ENCODE measurements around the gene BNC2. TPM values are rescaled to one million over a fixed set of nuclear protein-coding genes. Genes with fewer than 3 reads are reported as not detected.

BNC2 gene
- total RNA-seq, 2 experiments from 2014 or later = not detected

DNA sequence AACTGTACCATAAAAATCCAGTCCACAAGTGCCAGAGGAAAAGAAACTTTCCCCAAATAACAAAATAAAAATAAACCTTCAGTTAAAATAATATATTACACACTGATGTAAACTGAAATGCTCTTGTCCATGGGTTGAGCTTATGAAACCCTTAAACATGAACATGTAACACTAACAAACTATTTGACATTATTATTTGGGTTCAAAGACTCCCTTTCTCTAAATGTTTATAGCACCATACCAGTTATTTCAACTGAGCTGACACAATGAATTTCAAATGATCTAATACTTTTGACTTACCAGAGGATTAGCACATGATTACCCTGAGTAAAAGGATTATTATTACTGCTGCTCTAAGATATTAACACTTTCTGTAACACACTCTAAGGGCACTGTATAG, 251.1 kb downstream of the BNC2 start:
- H3K36me3 ChIP-seq (ENCODE audit: insufficient read depth, low read length) = no peaks in the 10 kb centered on the region
- CTCF ChIA-PET (ENCODE audit: unreplicated experiment) = no interaction called here
- no peak overlapping the region for H3K4me3 ChIP-seq (ENCODE audit: low read depth, low read length, poor library complexity, severe bottlenecking)
- no peak overlapping the region for H3K27ac ChIP-seq (ENCODE audit: low read depth, low read length, poor library complexity, severe bottlenecking)
- H3K4me2 ChIP-seq (ENCODE audit: low read length) = no peak overlapping the region
- intact Hi-C loops (cut with micrococcal nuclease; ENCODE audit: unreplicated experiment) = no loop called here
- H3K4me1 ChIP-seq (ENCODE audit: insufficient read depth, low read length, poor library complexity, severe bottlenecking) = no peaks in the 10 kb centered on the region
- POLR2A ChIA-PET = no interaction called here
- no peak for DNase-seq (ENCODE audit: low spot score)
- BruUV-seq (replicated peaks) = no TSS peak
- H3K9me3 ChIP-seq (ENCODE audit: low read length) = no peaks in the 10 kb centered on the region
- no peak overlapping the region for H2AFZ ChIP-seq (ENCODE audit: low read length)
- no peak for TF ChIP-seq CTCF (conservative IDR thresholded peaks at IDR 0.05; ENCODE audit: low read length)
- TF ChIP-seq EZH2phosphoT487 (IDR thresholded peaks at IDR 0.05; ENCODE audit: borderline replicate concordance, low read depth, low read length) = no peak
- H4K20me1 ChIP-seq (ENCODE audit: insufficient read depth, low read length) = no peaks in the 10 kb centered on the region
- H3K9me2 ChIP-seq (ENCODE audit: insufficient read depth, low read length) = no peaks in the 10 kb centered on the region
- no peaks in the 10 kb centered on the region for H3K79me2 ChIP-seq (ENCODE audit: insufficient read depth, low read depth, low read length)

DNA sequence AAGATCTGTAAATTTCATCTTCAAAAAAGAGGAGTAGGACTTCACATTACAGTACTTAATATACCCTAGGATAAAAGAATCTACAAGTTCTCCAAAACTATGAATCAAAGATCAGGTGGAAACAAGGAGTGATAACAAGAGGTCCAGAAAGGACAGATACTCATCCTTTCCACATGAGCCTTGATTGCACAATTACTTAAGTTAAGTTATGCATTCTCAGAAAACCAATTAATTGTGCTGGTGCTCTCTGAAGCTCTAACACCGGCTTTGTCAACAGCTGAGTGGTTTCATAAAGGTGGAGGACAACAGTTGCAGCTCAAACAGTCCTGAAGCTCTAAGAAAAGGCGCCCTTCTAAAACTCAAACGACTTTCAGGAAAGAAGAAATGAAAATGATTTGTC, 251.9 kb downstream of the BNC2 start:
- Histone ChIP-seq H3K4me1 (ENCODE audit: insufficient read depth, low read length, poor library complexity, severe bottlenecking) (no peaks in the 10 kb centered on the region), H3K9me3 (ENCODE audit: low read length) (no peaks in the 10 kb centered on the region), H3K9me2 (ENCODE audit: insufficient read depth, low read length) (no peaks in the 10 kb centered on the region), H3K4me2 (ENCODE audit: low read length) (no peak overlapping the region), H3K36me3 (ENCODE audit: insufficient read depth, low read length) (no peaks in the 10 kb centered on the region), H3K4me3 (ENCODE audit: low read depth, low read length, poor library complexity, severe bottlenecking) (no peak overlapping the region), H3K27ac (ENCODE audit: low read depth, low read length, poor library complexity, severe bottlenecking) (no peak overlapping the region), H2AFZ (ENCODE audit: low read length) (no peak overlapping the region), H3K79me2 (ENCODE audit: insufficient read depth, low read depth, low read length) (no peaks in the 10 kb centered on the region), H4K20me1 (ENCODE audit: insufficient read depth, low read length) (no peaks in the 10 kb centered on the region)
- BruUV-seq (replicated peaks) = no TSS peak
- no peak for DNase-seq (ENCODE audit: low spot score)
- POLR2A ChIA-PET = interaction anchor here (0.6 kb wide), 2 partner anchors 77 to 780 kb away, joined by 3 read pairs; no protein-coding TSS in a partner anchor
- CTCF ChIA-PET (ENCODE audit: unreplicated experiment) = no interaction called here
- TF ChIP-seq CTCF (conservative IDR thresholded peaks at IDR 0.05; ENCODE audit: low read length) = no peak
- TF ChIP-seq EZH2phosphoT487 (IDR thresholded peaks at IDR 0.05; ENCODE audit: borderline replicate concordance, low read depth, low read length) = no peak
- intact Hi-C loops (cut with micrococcal nuclease; ENCODE audit: unreplicated experiment) = no loop called here

DNA sequence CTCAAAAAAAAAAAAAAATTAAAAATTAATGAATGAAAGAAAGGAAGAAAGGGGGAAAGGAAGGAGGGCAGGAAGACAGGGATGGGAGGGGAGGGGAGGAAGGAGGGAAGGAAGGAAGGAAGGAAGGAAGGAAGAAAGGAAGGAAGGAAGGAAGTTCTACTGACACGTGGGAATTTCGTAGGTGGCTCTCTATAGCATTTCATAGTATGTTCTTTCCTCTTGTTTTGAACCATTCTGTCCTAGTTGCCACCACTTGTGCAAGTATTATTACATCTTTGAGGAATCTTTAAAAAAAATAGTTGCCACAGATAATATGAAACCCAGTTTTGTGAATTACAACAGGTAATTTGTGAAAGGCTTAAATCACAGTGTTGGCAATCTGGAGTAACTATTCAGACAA, 253.8 kb downstream of the BNC2 start:
- H3K9me2 ChIP-seq (ENCODE audit: insufficient read depth, low read length) = no peaks in the 10 kb centered on the region
- H3K4me3 ChIP-seq (ENCODE audit: low read depth, low read length, poor library complexity, severe bottlenecking) = no peak overlapping the region
- no peaks in the 10 kb centered on the region for H3K79me2 ChIP-seq (ENCODE audit: insufficient read depth, low read depth, low read length)
- no peaks in the 10 kb centered on the region for H4K20me1 ChIP-seq (ENCODE audit: insufficient read depth, low read length)
- no peak for DNase-seq (ENCODE audit: low spot score)
- H2AFZ ChIP-seq (ENCODE audit: low read length) = no peak overlapping the region
- no peak overlapping the region for H3K27ac ChIP-seq (ENCODE audit: low read depth, low read length, poor library complexity, severe bottlenecking)
- ChIA-PET CTCF (ENCODE audit: unreplicated experiment) (no interaction called here), POLR2A (interaction anchor here (0.6 to 1.0 kb wide), 2 partner anchors 26 to 1786 kb away, joined by 3 read pairs; no protein-coding TSS in a partner anchor)
- H3K4me1 ChIP-seq (ENCODE audit: insufficient read depth, low read length, poor library complexity, severe bottlenecking) = no peaks in the 10 kb centered on the region
- no TSS peak for BruUV-seq (replicated peaks)
- intact Hi-C loops (cut with micrococcal nuclease; ENCODE audit: unreplicated experiment) = no loop called here
- H3K9me3 ChIP-seq (ENCODE audit: low read length) = no peaks in the 10 kb centered on the region
- TF ChIP-seq CTCF (conservative IDR thresholded peaks at IDR 0.05; ENCODE audit: low read length) = no peak
- TF ChIP-seq EZH2phosphoT487 (IDR thresholded peaks at IDR 0.05; ENCODE audit: borderline replicate concordance, low read depth, low read length) = no peak
- no peaks in the 10 kb centered on the region for H3K36me3 ChIP-seq (ENCODE audit: insufficient read depth, low read length)
- H3K4me2 ChIP-seq (ENCODE audit: low read length) = no peak overlapping the region

All from OCI-LY7 (cell line).